Kidney glomerular epithelial cell (primary cell): ENCODE measurements around the gene ALDH1A1.
A peak's percentile ranks its signal among the peaks of the same experiment; 100 is the strongest.

Source experiments
- DNase-seq: peaks from one replicate; lab custom pipeline; 2025; lab: John Stamatoyannopoulos, UW

Gene ALDH1A1

GRCh38 chr9:72952914-72953313 is at the start of gene ALDH1A1:
ALDH1A1 (minus strand) TSS chr9:72953053; CDS start chr9:72953000, 53 bp downstream.
- DNase-seq: peak; percentile 22

- DNase-seq: no peak
Measured at GRCh38 chr9:73001860-73002259, 49.0 kb upstream of the ALDH1A1 start.

- no peak for DNase-seq
Measured at GRCh38 chr9:72998363-72998762, 45.5 kb upstream of the ALDH1A1 start.

GRCh38 chr9:72997387-72997995 is 44.6 kb upstream of the ALDH1A1 start:
- no peak for DNase-seq

- no peak for DNase-seq
Measured at GRCh38 chr9:72996684-72997314, 43.9 kb upstream of the ALDH1A1 start.

GRCh38 chr9:72996114-72996513 is 43.3 kb upstream of the ALDH1A1 start:
- DNase-seq: no peak

- no peak for DNase-seq
Measured at GRCh38 chr9:72995131-72996024, 42.5 kb upstream of the ALDH1A1 start.

- no peak for DNase-seq
Measured at GRCh38 chr9:72991772-72992171, 38.9 kb upstream of the ALDH1A1 start.

GRCh38 chr9:72990397-72991182 is 37.7 kb upstream of the ALDH1A1 start:
- no peak for DNase-seq

GRCh38 chr9:72986522-72987116 is 33.8 kb upstream of the ALDH1A1 start:
- no peak for DNase-seq

GRCh38 chr9:72985746-72986145 is 32.9 kb upstream of the ALDH1A1 start:
- no peak for DNase-seq

- no peak for DNase-seq
Measured at GRCh38 chr9:72984991-72985390, 32.1 kb upstream of the ALDH1A1 start.

GRCh38 chr9:72984226-72984947 is 31.5 kb upstream of the ALDH1A1 start:
- DNase-seq: no peak

GRCh38 chr9:72983512-72984225 is 30.8 kb upstream of the ALDH1A1 start:
- peak; percentile 58 for DNase-seq

GRCh38 chr9:72983056-72983455 is 30.2 kb upstream of the ALDH1A1 start:
- peak; percentile 32 for DNase-seq

GRCh38 chr9:72982146-72982799 is 29.4 kb upstream of the ALDH1A1 start:
- peak; percentile 10 for DNase-seq

GRCh38 chr9:72981433-72981832 is 28.6 kb upstream of the ALDH1A1 start:
- no peak for DNase-seq

GRCh38 chr9:72980600-72981265 is 27.9 kb upstream of the ALDH1A1 start:
- DNase-seq: no peak

GRCh38 chr9:72980183-72980582 is 27.3 kb upstream of the ALDH1A1 start:
- DNase-seq: no peak
